ENCODE measurements around the gene SRP9.
A peak's percentile ranks its signal among the peaks of the same experiment; 100 is the strongest.

SRP9 gene

GRCh38 chr1:225771661-225772322 lies 5.8 kb upstream of the SRP9 start:
- no peaks in the 10 kb centered on the region for H3K27me3 ChIP-seq (ENCODE audit: insufficient read depth, low read depth, severe bottlenecking)
- H3K9me3 ChIP-seq (ENCODE audit: severe bottlenecking): no peaks in the 10 kb centered on the region
- no peak for TF ChIP-seq CTCF (IDR thresholded peaks at IDR 0.05; ENCODE audit: low read depth, low read length)
- H3K4me3 ChIP-seq (ENCODE audit: low read depth, low read length): no peak overlapping the region
- H3K36me3 ChIP-seq: no peaks in the 10 kb centered on the region
- DNase-seq: no peak
- H3K27ac ChIP-seq: peak overlapping the region; percentile 52

GRCh38 chr1:225772323-225772768 lies 5.3 kb upstream of the SRP9 start:
- Histone ChIP-seq H3K36me3 (no peaks in the 10 kb centered on the region), H3K4me3 (ENCODE audit: low read depth, low read length) (no peak overlapping the region), H3K27ac (peak overlapping the region; percentile 52), H3K9me3 (ENCODE audit: severe bottlenecking) (no peaks in the 10 kb centered on the region), H3K27me3 (ENCODE audit: insufficient read depth, low read depth, severe bottlenecking) (no peaks in the 10 kb centered on the region)
- peak; percentile 77 for TF ChIP-seq CTCF (IDR thresholded peaks at IDR 0.05; ENCODE audit: low read depth, low read length)
- peak; percentile 79 for DNase-seq

GRCh38 chr1:225772848-225773247 lies 4.8 kb upstream of the SRP9 start:
- no peak for DNase-seq
- no peak for TF ChIP-seq CTCF (IDR thresholded peaks at IDR 0.05; ENCODE audit: low read depth, low read length)
- Histone ChIP-seq H3K27ac (no peak overlapping the region; the same call in 1 of the 2 replicates), H3K36me3 (0 out of 2 replicates have a peak, but pooled peaks cover 2% of the 10 kb centered on the region), H3K9me3 (ENCODE audit: severe bottlenecking) (no peaks in the 10 kb centered on the region), H3K4me3 (ENCODE audit: low read depth, low read length) (no peak overlapping the region), H3K27me3 (ENCODE audit: insufficient read depth, low read depth, severe bottlenecking) (no peaks in the 10 kb centered on the region)

GRCh38 chr1:225774281-225775147 lies 3.1 kb upstream of the SRP9 start:
- no peak for TF ChIP-seq CTCF (IDR thresholded peaks at IDR 0.05; ENCODE audit: low read depth, low read length)
- H3K9me3 ChIP-seq (ENCODE audit: severe bottlenecking): no peaks in the 10 kb centered on the region
- no peaks in the 10 kb centered on the region for H3K27me3 ChIP-seq (ENCODE audit: insufficient read depth, low read depth, severe bottlenecking)
- no peak overlapping the region for H3K4me3 ChIP-seq (ENCODE audit: low read depth, low read length)
- H3K27ac ChIP-seq: no peak overlapping the region
- 0 out of 2 replicates have a peak, but pooled peaks cover 6% of the 10 kb centered on the region for H3K36me3 ChIP-seq
- no peak for DNase-seq

GRCh38 chr1:225776294-225776693 lies 1.3 kb upstream of the SRP9 start:
- no peak for TF ChIP-seq CTCF (IDR thresholded peaks at IDR 0.05; ENCODE audit: low read depth, low read length)
- Histone ChIP-seq H3K4me3 (ENCODE audit: low read depth, low read length) (no peak overlapping the region), H3K27ac (no peak overlapping the region), H3K27me3 (ENCODE audit: insufficient read depth, low read depth, severe bottlenecking) (no peaks in the 10 kb centered on the region), H3K36me3 (peaks cover 9% of the 10 kb centered on the region; the same call in 1 of the 2 replicates), H3K9me3 (ENCODE audit: severe bottlenecking) (no peaks in the 10 kb centered on the region)
- DNase-seq: no peak

Measured in WERI-Rb-1 (cell line).